ENCODE results near the gene KCNE4.

The KCNE4 gene

GRCh38 chr2:223041527-223042109 lies 10.4 kb upstream of the KCNE4 start:
- no peak for DNase-seq (ENCODE audit: low read depth)

GRCh38 chr2:223042284-223042683 lies 9.7 kb upstream of the KCNE4 start:
- no peak for DNase-seq (ENCODE audit: low read depth)

GRCh38 chr2:223042704-223043118 lies 9.3 kb upstream of the KCNE4 start:
- DNase-seq (ENCODE audit: low read depth), result no peak

DNA sequence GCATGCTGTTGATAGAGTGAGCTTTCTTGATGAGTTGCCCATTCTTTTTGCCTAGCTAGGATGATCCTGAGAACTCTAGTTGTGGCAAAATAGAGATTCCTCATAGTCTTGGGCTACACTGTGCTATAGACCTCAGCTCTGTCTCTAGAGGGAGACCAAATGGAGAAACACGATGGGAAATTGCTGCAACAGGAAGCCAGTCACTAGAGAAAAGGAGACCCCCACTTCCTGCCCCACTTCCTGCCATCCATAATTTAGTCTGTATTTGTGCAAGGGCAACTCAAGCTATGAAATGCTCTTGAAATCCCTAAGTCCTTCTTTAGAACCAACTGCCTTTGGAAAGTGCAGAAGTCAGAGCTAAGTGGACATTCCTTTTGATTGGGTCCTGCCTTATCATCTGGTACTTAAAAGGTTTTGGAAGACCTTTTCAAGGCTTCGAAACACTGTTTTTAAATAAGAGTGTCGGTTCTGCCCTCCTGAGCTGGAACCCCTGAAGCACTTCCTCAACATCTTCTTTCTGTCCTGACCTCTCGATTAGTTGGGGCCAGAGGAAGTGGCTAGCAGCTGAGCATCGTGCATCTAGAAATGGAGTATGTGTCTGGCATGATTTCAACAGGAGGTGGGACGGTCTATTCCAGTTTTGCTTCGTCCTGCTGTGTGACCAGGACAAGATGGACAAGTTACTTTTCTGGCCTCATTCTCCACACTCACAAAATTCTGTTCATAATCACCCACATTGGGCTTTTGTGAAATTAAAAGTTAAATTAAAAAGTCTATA lies 8.6 kb upstream of the KCNE4 start:
- DNase-seq (ENCODE audit: low read depth), result no peak

GRCh38 chr2:223044092-223044836 lies 7.7 kb upstream of the KCNE4 start:
- DNase-seq (ENCODE audit: low read depth), result no peak

DNA sequence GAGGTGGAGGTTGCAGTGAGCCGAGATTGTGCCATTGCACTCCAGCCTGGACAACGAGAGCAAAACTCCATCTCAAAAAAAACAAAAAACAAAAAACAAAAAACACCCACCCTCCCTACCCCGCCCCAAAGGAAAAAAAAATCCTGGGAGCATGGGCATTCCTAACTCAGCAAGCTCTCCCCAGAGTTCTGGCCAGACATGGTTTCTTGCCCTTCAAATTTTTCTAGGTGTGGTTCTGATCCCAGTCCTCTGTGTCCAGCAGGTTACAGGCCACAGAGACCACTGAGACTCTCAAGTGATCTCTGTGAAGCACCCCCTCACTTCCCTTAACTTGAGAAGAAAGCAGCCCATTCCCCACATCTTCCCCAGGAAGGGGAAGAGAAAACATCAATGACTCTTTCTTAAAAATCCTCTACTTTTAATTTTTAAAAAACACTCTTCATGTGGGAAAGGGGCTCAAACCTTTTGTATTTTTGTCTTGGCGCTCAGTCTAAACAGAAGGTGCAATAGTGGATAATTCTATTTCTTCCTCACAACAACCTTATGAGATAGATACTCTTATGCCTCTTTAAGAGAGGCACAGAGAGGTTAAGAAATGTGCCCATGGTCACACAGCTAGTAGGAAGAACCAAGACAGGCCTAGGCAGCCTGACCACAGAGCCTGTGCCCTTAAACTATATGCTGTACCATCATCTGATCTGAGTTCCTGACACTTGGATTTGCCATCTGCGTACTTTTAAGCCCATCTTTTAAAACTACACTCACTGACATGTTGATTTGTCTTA lies 6.9 kb upstream of the KCNE4 start:
- DNase-seq (ENCODE audit: low read depth), result no peak

DNA sequence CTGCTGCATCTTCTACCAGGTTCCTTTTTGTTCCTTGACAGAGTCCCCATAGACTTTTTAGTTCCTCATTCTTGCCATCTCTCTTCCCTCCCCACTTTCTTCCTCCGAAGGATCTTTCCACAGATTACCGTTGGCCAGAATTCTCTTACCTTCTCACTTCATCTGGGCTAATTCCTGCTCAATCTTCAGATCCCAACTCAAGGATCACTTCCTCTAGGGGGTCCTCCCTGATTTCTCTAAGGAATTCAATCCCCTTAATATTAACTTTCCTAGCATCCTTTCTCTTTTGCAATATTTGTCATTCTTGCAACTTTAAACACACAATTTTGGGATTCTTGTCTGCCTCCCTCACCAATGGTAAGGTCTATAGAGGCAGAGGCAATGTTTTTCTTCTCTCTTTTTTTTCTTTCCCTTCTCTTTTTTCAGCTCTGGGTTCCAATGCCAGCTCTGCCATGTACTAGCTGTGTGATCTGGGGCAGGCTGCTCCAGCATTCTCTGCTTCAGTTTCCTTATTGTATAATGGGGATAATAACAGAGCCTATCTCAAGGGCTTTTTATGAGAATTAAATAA lies 5.4 kb upstream of the KCNE4 start:
- no peak for DNase-seq (ENCODE audit: low read depth)

- no peak for DNase-seq (ENCODE audit: low read depth)
Measured at GRCh38 chr2:223047260-223047761, 4.7 kb upstream of the KCNE4 start.

DNA sequence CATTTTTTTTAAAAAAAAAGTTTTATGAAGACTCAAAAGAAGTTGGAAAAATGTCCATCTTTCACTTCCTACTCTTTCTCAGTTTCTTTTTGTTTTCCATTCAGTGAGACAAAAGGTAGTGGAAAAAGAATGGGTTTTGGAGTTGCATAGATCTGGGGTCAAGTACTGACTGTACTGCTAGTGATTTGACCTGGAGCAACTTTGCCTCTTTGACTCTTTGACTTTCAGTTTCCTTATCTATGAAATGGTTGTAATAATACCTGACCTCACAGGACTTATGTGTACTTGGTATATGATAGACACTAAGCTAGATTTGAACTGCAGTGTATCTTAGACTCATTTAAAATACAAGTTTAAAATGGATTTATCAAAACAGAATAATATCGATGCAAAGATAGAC lies 3.5 kb upstream of the KCNE4 start:
- DNase-seq (ENCODE audit: low read depth), result no peak

- DNase-seq (ENCODE audit: low read depth), result no peak
Measured at GRCh38 chr2:223049356-223049755, 2.6 kb upstream of the KCNE4 start.

GRCh38 chr2:223050188-223050587 lies 1.8 kb upstream of the KCNE4 start:
- no peak for DNase-seq (ENCODE audit: low read depth)

DNA sequence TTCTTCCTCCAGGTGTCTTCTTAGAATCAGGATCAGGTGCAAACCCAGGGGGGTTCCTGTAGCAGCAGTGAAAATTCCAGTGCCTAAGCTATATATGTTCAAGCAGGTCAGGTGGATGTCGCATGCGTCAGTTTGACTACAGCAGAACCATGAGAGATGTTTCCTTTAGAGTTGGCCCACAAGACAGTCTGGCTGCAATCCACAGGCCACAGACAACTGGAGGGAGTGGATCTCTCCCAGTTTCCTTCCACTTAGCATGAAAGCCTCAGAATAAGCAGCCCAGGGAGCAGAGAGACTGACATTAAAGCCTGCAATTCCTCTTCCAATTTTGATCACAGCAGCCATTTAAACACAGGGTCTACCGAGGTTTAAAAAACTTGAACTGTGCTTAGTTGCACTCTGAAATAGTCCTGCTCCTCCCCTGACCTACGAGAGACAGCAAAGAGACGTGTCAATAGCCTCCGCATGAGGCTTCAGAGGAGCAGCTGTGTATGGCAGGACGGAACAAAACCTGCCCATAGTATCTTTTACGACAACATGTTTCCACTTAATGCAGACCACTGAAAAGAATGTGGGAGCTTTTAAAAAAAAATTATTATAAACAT lies 988 bp upstream of the KCNE4 start:
- no peak for DNase-seq (ENCODE audit: low read depth)

- no peak for DNase-seq (ENCODE audit: low read depth)
Measured at GRCh38 chr2:223052548-223053483, 826 bp downstream of the KCNE4 start.

DNA sequence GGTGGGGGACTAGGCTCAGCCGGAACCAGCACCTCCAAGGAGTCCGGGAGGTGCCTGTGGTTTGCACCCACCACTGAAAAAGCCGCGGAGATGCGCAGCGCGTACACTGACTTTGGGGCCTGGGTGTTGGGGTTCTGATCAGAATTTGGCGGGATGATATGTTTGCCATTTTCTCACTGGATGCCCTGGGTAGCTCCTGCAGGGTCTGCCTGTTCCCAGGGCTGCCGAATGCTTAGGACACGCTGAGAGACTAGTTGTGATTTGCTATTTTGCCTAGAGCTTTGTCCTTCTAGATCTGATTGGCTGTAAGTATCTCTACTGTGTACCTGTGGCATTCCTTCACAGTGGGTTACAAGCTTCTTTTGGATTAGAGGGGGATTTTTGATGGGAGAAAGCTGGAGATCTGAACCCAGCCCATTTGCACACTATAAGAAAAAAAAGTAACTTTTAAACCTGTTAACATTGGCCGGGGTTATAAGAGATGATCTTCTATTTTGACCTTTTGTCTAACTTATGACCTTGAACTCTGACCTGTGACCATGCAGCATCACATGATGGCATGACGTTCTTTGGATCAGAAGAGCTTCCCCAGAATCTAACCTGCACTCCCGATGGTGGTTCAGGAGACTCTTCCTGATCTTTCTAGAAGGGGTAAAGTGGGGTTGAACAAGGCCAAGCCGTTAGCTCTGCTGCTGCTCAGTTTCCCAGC lies 1.6 kb downstream of the KCNE4 start:
- no peak for DNase-seq (ENCODE audit: low read depth)

GRCh38 chr2:223054193-223054781 lies 2.3 kb downstream of the KCNE4 start:
- DNase-seq (ENCODE audit: low read depth), result no peak

DNA sequence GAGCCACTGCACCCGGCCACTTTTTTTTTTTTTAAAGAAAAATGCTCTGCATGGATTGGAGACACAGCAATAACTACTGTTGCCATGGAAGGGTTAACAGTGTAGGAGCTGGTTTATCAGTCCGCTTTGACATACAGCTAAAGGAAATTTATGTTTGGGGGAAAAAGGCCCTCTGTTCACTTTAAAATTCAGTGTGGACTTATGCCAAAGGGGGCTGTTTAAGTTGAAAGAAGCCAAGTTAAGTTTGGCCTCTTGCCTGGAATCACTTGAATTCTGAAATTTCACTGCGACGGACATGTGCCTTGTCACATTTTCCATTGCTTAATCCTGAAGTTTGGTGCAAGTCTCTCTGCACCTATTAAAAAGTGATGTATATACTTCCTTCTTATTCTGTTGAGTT lies 3.1 kb downstream of the KCNE4 start:
- no peak for DNase-seq (ENCODE audit: low read depth)

- DNase-seq (ENCODE audit: low read depth), result no peak
Measured at GRCh38 chr2:223055836-223056235, 3.8 kb downstream of the KCNE4 start.

DNA sequence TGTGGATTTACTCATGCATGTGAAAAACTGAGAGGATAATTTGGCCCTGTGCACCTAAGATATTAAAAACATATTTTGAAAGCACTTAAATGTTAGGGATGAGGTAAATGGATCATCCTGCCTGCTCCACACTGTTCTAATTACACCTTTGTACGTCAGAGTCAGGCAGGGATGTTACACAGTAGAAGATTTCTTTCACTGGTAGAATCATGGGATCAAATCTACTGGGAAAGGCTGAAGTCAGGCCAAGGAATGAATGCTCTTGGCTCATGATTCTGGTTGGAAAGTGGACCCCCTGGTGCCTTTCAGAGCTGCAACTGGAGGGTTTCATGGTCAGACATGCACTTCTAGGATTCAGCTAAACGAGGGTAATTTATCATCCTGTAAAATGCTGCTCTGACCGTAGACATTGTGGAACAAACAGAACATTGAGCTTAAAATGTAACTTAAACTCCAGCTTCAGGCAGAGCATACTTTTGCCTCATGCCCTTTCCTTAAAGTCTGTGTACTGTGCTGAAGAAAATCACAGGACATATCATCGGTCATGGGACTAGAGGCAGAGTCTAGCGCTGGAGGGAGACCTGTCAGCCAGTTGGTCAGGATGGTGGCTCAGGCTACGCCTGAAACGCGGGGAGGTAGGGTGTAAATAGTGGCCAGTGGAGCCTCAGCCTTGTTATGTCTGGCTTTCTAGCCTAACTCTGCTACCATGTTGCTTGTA lies 4.9 kb downstream of the KCNE4 start:
- no peak for DNase-seq (ENCODE audit: low read depth)

DNA sequence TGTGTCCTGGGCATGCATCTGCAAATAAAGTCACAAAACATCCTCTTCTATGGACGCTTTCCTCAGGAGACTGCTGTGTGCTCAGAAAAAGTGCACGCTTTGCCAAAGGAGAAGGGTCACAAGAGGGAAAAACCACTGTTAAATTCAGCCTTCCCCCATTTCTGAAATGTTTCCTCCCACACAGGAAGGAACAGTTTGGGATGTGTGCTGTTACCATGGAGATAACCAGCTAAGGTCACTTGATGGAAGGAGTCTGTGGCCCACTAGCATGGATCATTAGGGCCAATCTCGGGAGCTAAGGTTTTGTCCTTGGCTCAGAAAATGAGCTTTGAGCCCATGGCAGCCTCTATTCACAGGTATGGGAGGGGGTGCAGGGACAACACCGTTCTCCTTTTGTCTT lies 5.6 kb downstream of the KCNE4 start:
- no peak for DNase-seq (ENCODE audit: low read depth)
